VCaP (cell line): Measurements from ENCODE around the gene VSX1.

Source experiments
- H3K27ac ChIP-seq: fragments of 450-650 bp; 2 replicates; pipeline ENCODE4 v1.5.1; 2017
- TF ChIP-seq, protein P1 (sequence below): fragments of 450-650 bp; conservative IDR thresholded peaks from 2 replicates; pipeline ENCODE4 v1.5.1; 2017; ENCODE audit warnings: mild to moderate bottlenecking, moderate library complexity

VSX1 gene

GRCh38 chr20:25070821-25071473 is 11.0 kb downstream of the VSX1 start:
- TF ChIP-seq, protein P1, sequence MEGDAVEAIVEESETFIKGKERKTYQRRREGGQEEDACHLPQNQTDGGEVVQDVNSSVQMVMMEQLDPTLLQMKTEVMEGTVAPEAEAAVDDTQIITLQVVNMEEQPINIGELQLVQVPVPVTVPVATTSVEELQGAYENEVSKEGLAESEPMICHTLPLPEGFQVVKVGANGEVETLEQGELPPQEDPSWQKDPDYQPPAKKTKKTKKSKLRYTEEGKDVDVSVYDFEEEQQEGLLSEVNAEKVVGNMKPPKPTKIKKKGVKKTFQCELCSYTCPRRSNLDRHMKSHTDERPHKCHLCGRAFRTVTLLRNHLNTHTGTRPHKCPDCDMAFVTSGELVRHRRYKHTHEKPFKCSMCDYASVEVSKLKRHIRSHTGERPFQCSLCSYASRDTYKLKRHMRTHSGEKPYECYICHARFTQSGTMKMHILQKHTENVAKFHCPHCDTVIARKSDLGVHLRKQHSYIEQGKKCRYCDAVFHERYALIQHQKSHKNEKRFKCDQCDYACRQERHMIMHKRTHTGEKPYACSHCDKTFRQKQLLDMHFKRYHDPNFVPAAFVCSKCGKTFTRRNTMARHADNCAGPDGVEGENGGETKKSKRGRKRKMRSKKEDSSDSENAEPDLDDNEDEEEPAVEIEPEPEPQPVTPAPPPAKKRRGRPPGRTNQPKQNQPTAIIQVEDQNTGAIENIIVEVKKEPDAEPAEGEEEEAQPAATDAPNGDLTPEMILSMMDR, result no peak
- H3K27ac ChIP-seq, result no peak overlapping the region

DNA sequence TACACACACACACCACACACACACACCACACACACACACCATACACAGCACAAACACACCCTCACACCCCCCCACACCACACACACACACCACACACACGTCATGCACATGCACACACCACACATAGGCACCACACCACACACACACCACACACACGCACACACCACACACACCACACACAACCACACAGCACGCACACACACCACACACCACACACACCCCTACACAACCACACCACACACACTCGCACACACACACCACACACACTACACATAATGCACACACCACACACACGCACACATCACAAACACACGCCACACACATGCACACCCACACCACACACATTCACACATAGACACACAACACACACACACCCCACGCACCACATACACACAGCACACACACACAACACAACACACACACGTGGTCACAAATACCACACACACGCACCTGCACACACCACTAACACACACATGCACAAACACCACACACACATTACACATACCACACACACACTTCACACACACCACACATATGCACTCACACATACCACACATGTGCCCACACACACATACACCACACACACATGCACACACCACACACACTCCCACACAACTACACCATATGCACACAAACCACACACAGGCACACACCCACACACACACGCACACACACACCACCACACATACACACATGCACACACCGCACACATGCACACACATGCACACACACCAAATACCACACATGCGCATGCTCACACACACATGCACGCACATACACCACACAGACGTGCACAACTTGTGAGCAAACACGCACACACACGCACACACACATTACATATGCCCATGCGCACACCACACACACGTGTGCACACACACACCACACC is 14.6 kb downstream of the VSX1 start:
- TF ChIP-seq, protein P1, result no peak
- H3K27ac ChIP-seq, result no peak overlapping the region

- TF ChIP-seq, protein P1, result no peak
- peak overlapping the region; percentile 18; the same call in 1 of the 2 replicates for H3K27ac ChIP-seq
Observed at GRCh38 chr20:25066386-25066785, 15.6 kb downstream of the VSX1 start.

- H3K27ac ChIP-seq, result peak overlapping the region; percentile 18; the same call in 1 of the 2 replicates
- TF ChIP-seq, protein P1, result peak; percentile 87
Observed at GRCh38 chr20:25065625-25066338, 16.2 kb downstream of the VSX1 start.

- TF ChIP-seq, protein P1, result no peak
- peak overlapping the region; percentile 18; the same call in 1 of the 2 replicates for H3K27ac ChIP-seq
Observed at GRCh38 chr20:25065072-25065624, 16.8 kb downstream of the VSX1 start.

DNA sequence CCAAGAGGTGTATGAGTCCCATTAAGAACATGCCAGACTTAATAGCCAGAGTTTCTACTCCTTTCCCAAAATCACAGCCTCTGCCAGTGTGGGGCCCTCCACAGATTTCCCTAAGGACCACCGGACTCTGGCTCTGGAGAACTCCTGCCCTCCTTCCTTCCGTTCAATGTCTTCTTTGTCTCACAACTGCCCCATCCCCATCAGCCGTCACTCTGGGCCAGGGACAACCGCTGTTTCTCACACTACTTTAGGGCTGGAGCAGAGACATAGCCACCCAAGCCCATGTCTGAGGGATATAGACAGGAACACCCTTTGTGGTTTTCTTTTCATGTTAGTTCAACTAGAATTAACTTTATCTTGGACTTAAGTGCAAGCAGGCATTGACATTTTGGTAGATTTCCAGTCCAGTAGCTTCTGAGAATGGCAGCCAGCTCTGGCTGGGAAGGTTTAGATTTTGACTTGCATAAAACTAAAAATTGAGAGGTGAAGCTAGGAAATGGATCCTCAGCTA is 17.3 kb downstream of the VSX1 start:
- no peak overlapping the region for H3K27ac ChIP-seq
- TF ChIP-seq, protein P1, result no peak
